Keratinocyte (primary cell): Measurements from ENCODE around the gene HGF.

ENCODE experiments used
- EZH2 ChIP-seq: IDR thresholded peaks from one replicate; pipeline ENCODE4 v1.6.1; 2012; ENCODE audit warnings: inconsistent platforms, mild to moderate bottlenecking, low read length, moderate library complexity
- TF ChIP-seq, protein P1 (sequence below), 3 experiments: IDR thresholded peaks in 1 of 3; conservative IDR thresholded peaks in 1 of 3; optimal IDR thresholded peaks in 1 of 3; 2 replicates in 2 of 3; 3 replicates in 1 of 3; pipeline versions ENCODE3 to v1.5.1; 2011; ENCODE audit warnings: low read length in 3 of 3, mild to moderate bottlenecking in 3 of 3, moderate library complexity in 2 of 3, control low read depth in 1 of 3, inconsistent platforms in 1 of 3; ENCODE audit not compliant: insufficient read depth in 2 of 3; ENCODE audit errors: extremely low read depth in 1 of 3

DNA sequence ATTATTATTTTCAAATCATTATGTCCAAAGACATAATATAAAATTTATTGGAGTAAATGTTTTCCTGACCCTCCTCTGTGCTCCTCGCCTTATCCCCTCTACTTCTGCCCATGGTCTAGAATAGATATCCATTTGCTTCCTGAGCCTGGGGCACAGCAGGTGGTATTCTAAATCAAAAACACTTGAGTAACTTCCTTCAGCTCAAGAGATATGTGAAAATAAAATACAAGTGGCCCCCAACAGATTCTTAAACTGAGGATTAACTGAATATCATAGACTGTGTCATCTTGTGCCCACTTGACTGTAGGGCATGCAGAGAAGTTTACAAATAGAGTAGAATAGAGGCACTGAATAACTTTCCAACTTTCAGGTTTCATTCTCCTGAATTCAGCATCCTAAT, 59.1 kb downstream of the HGF start:
- TF ChIP-seq, protein P1, sequence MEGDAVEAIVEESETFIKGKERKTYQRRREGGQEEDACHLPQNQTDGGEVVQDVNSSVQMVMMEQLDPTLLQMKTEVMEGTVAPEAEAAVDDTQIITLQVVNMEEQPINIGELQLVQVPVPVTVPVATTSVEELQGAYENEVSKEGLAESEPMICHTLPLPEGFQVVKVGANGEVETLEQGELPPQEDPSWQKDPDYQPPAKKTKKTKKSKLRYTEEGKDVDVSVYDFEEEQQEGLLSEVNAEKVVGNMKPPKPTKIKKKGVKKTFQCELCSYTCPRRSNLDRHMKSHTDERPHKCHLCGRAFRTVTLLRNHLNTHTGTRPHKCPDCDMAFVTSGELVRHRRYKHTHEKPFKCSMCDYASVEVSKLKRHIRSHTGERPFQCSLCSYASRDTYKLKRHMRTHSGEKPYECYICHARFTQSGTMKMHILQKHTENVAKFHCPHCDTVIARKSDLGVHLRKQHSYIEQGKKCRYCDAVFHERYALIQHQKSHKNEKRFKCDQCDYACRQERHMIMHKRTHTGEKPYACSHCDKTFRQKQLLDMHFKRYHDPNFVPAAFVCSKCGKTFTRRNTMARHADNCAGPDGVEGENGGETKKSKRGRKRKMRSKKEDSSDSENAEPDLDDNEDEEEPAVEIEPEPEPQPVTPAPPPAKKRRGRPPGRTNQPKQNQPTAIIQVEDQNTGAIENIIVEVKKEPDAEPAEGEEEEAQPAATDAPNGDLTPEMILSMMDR (optimal IDR thresholded peaks at IDR 0.05 in 1 of 3, IDR thresholded peaks at IDR 0.05 in 1 of 3, conservative IDR thresholded peaks at IDR 0.05 in 1 of 3; ENCODE audit: extremely low read depth in 1 of 3, insufficient read depth in 2 of 3, low read length in 3 of 3) = no peak
- no peak for TF ChIP-seq EZH2
